MM.1S (cell line): ENCODE data around the gene CCDC85C.

Experiments used
- EZH2 ChIP-seq: fragments of 300-600 bp; sonication (generic); optimal IDR thresholded peaks from 2 replicates; pipeline ENCODE3; 2017; ENCODE audit warnings: low read depth, mild to moderate bottlenecking, antibody characterized with exemption, low read length, mixed read lengths
- EZH2phosphoT487 ChIP-seq: fragments of 300-600 bp; sonication (generic); IDR thresholded peaks from 2 replicates; pipeline ENCODE4 v1.6.1; 2018; ENCODE audit warnings: antibody characterized with exemption, low read length
- TF ChIP-seq, protein P1 (sequence below): fragments of 300-600 bp; sonication (generic); IDR thresholded peaks from 2 replicates; pipeline ENCODE4 v1.5.1; 2016; ENCODE audit warnings: antibody characterized with exemption, low read length, mixed read lengths

DNA sequence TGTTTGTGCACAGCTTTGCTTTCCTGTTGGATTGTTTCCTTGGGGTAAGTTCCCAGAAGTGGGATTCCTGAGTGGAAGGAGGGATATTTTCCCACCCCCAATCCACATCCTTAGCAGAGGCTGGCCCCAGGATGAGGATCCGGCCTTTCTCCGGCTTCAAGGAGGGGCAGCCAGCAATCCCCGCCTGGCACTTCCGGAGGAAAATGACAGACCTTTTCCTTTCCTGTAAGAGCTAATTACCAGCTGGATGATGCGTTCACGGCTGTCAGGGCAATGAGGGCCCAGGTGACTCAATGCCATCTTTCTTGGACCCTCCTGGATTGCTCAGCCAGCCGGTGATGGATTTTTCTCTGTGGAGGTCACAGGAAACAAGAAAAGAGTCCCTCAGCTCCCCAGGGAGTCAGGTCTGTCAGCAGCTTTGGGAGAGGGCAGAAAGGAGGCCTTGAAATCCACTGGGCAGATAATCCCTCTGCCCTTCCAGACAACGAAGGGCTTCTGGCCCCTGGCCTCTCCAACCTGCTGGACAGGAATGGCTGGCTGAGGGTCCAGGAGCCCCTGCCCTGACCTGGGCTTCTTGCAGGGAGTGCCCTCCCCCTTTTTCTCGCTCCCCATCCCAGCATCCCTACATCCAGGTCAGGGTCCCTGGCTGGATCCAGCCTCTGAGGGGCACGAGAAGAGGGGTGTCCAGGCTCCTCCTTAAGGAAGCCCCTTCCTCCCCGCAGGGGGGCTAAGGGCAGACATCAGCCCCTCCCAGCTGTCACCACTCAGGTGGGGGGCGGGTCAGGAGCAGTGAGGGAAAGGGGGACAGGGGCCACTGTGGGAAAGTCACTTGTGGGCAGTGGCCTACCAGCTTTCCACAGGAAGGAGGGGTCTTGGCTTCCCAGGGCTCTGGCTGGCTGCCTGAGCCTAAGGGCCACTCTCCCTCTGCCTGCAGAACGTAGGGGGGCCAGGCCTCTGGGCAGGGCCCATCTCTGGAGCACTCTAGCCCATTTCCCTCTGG lies 16.1 kb upstream of the CCDC85C start:
- TF ChIP-seq, protein P1, sequence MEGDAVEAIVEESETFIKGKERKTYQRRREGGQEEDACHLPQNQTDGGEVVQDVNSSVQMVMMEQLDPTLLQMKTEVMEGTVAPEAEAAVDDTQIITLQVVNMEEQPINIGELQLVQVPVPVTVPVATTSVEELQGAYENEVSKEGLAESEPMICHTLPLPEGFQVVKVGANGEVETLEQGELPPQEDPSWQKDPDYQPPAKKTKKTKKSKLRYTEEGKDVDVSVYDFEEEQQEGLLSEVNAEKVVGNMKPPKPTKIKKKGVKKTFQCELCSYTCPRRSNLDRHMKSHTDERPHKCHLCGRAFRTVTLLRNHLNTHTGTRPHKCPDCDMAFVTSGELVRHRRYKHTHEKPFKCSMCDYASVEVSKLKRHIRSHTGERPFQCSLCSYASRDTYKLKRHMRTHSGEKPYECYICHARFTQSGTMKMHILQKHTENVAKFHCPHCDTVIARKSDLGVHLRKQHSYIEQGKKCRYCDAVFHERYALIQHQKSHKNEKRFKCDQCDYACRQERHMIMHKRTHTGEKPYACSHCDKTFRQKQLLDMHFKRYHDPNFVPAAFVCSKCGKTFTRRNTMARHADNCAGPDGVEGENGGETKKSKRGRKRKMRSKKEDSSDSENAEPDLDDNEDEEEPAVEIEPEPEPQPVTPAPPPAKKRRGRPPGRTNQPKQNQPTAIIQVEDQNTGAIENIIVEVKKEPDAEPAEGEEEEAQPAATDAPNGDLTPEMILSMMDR, result no peak
- TF ChIP-seq EZH2 (no peak), EZH2phosphoT487 (no peak)
